Immature natural killer cell (primary cell): Measurements from ENCODE around the gene MAML3. TPM values are rescaled to one million over a fixed set of nuclear protein-coding genes. Genes with fewer than 3 reads are reported as not detected.
A peak's percentile ranks its signal among the peaks of the same experiment; 100 is the strongest.

Experiments used
- DNase-seq, 3 donors: peaks; one replicate each; pipeline ENCODE4 v3.0.0; 2022; ENCODE audit warnings: mixed read lengths in 1 of 3
- H3K27ac Mint-ChIP-seq, 6 donors: one replicate each; pipeline ENCODE4 v1.8.0; 2020; ENCODE audit warnings: mixed read lengths in 6 of 6, mild to moderate bottlenecking in 5 of 6, inconsistent platforms in 4 of 6, moderate library complexity in 3 of 6
- H3K27me3 Mint-ChIP-seq, 3 donors: one replicate each; pipeline ENCODE4 v1.8.0; 2020 to 2021; ENCODE audit warnings: low read depth in 3 of 3, mild to moderate bottlenecking in 3 of 3, mixed read lengths in 3 of 3, moderate library complexity in 3 of 3, inconsistent platforms in 1 of 3
- H3K36me3 Mint-ChIP-seq, 3 donors: one replicate each; pipeline ENCODE4 v1.8.0; 2020; ENCODE audit warnings: mixed read lengths in 3 of 3, inconsistent platforms in 2 of 3, mild to moderate bottlenecking in 2 of 3
- H3K4me1 Mint-ChIP-seq, 2 donors: one replicate each; pipeline ENCODE4 v1.8.0; 2020; ENCODE audit warnings: inconsistent platforms in 2 of 2, mild to moderate bottlenecking in 2 of 2, mixed read lengths in 2 of 2, moderate library complexity in 1 of 2
- H3K4me3 Mint-ChIP-seq, 5 donors: one replicate each; pipeline ENCODE4 v1.8.0; 2020; ENCODE audit warnings: mild to moderate bottlenecking in 5 of 5, mixed read lengths in 5 of 5, inconsistent platforms in 3 of 5, moderate library complexity in 3 of 5
- H3K9me3 Mint-ChIP-seq, 6 donors: one replicate each; pipeline ENCODE4 v1.8.0; 2020; ENCODE audit warnings: mild to moderate bottlenecking in 6 of 6, mixed read lengths in 6 of 6, inconsistent platforms in 4 of 6, moderate library complexity in 3 of 6
- polyA plus RNA-seq, 3 donors: library from polyadenylated mRNA; unstranded; fragments of 300-500 nt; fragmentation: Illumina TruSeq; gene quantifications; one replicate each; pipeline ENCODE4 v1.2.3, GENCODE V29; 2021

The MAML3 gene
- polyA plus RNA-seq: 1 to 10 TPM in 1 of 3 donors, under 1 TPM in 1, not detected in 1; 0.41 to 1.2 TPM

- peaks cover 27 to 30% of the 10 kb centered on the region in 2 donors for H3K4me1 Mint-ChIP-seq
- H3K9me3 Mint-ChIP-seq: no peaks in the 10 kb centered on the region
- H3K27me3 Mint-ChIP-seq: peaks cover 8 to 26% (median 26%) of the 10 kb centered on the region in 3 donors
- H3K36me3 Mint-ChIP-seq: no peaks in the 10 kb centered on the region
- peak; percentile 81 to 84 (median 81) for DNase-seq
- H3K27ac Mint-ChIP-seq: peak within 1 kb of the TSS; percentile 56 to 86 (median 71)
- peak within 1 kb of the TSS; percentile 90 to 97 (median 94) for H3K4me3 Mint-ChIP-seq
These were observed at the start of gene MAML3 for GRCh38 chr4:140153718-140154571. MAML3 (minus strand) TSS chr4:140154184; CDS start chr4:140153327, 857 bp downstream.

GRCh38 chr4:140198942-140199341 lies 45.0 kb upstream of the MAML3 start:
- Mint-ChIP-seq H3K36me3 (peaks cover 0 to 7% (median 0%) of the 10 kb centered on the region in 3 donors), H3K27me3 (peaks cover 0 to 3% (median 2%) of the 10 kb centered on the region in 3 donors), H3K27ac (no peak overlapping the region), H3K9me3 (peaks cover 0 to 5% (median 1%) of the 10 kb centered on the region in 6 donors), H3K4me3 (no peak overlapping the region), H3K4me1 (no peaks in the 10 kb centered on the region)
- no peak for DNase-seq

- Mint-ChIP-seq H3K36me3 (peaks cover 0 to 6% (median 0%) of the 10 kb centered on the region in 3 donors), H3K27me3 (peaks cover 2% of the 10 kb centered on the region in 3 donors), H3K4me1 (no peaks in the 10 kb centered on the region), H3K27ac (no peak overlapping the region), H3K9me3 (peaks cover 0 to 4% (median under 1%) of the 10 kb centered on the region in 6 donors), H3K4me3 (no peak overlapping the region)
- no peak for DNase-seq
These were observed 41.8 kb upstream of the MAML3 start for GRCh38 chr4:140195806-140196205.

- H3K27ac Mint-ChIP-seq: no peak overlapping the region
- H3K4me1 Mint-ChIP-seq: no peaks in the 10 kb centered on the region
- no peak overlapping the region for H3K4me3 Mint-ChIP-seq
- no peaks in the 10 kb centered on the region for H3K36me3 Mint-ChIP-seq
- peaks cover 2 to 8% (median 2%) of the 10 kb centered on the region in 3 donors for H3K27me3 Mint-ChIP-seq
- no peak for DNase-seq
- no peaks in the 10 kb centered on the region for H3K9me3 Mint-ChIP-seq
These were observed 35.8 kb upstream of the MAML3 start for GRCh38 chr4:140189805-140190204.

- DNase-seq: no peak
- Mint-ChIP-seq H3K9me3 (no peaks in the 10 kb centered on the region), H3K4me3 (no peak overlapping the region), H3K36me3 (no peaks in the 10 kb centered on the region), H3K4me1 (no peaks in the 10 kb centered on the region), H3K27me3 (peaks cover 2 to 6% (median 2%) of the 10 kb centered on the region in 3 donors), H3K27ac (no peak overlapping the region)
These were observed 35.0 kb upstream of the MAML3 start for GRCh38 chr4:140188975-140189374.

- no peaks in the 10 kb centered on the region for H3K4me1 Mint-ChIP-seq
- no peak overlapping the region for H3K27ac Mint-ChIP-seq
- no peaks in the 10 kb centered on the region for H3K36me3 Mint-ChIP-seq
- H3K9me3 Mint-ChIP-seq: no peaks in the 10 kb centered on the region
- peaks cover 2 to 6% (median 2%) of the 10 kb centered on the region in 3 donors for H3K27me3 Mint-ChIP-seq
- no peak for DNase-seq
- no peak overlapping the region for H3K4me3 Mint-ChIP-seq
These were observed 33.3 kb upstream of the MAML3 start for GRCh38 chr4:140187316-140187695.

- DNase-seq: no peak
- peaks cover 2 to 6% (median 3%) of the 10 kb centered on the region in 3 donors for H3K27me3 Mint-ChIP-seq
- H3K9me3 Mint-ChIP-seq: no peaks in the 10 kb centered on the region
- no peaks in the 10 kb centered on the region for H3K36me3 Mint-ChIP-seq
- no peak overlapping the region for H3K27ac Mint-ChIP-seq
- no peak overlapping the region for H3K4me3 Mint-ChIP-seq
- no peaks in the 10 kb centered on the region for H3K4me1 Mint-ChIP-seq
These were observed 32.8 kb upstream of the MAML3 start for GRCh38 chr4:140186651-140187315.

- DNase-seq: no peak
- Mint-ChIP-seq H3K27me3 (peaks cover 2 to 6% (median 3%) of the 10 kb centered on the region in 3 donors), H3K4me1 (no peaks in the 10 kb centered on the region), H3K9me3 (no peaks in the 10 kb centered on the region), H3K27ac (no peak overlapping the region), H3K4me3 (no peak overlapping the region), H3K36me3 (no peaks in the 10 kb centered on the region)
These were observed 32.1 kb upstream of the MAML3 start for GRCh38 chr4:140186082-140186438.

GRCh38 chr4:140185412-140186081 lies 31.6 kb upstream of the MAML3 start:
- no peaks in the 10 kb centered on the region for H3K4me1 Mint-ChIP-seq
- peaks cover 2 to 6% (median 3%) of the 10 kb centered on the region in 3 donors for H3K27me3 Mint-ChIP-seq
- no peaks in the 10 kb centered on the region for H3K9me3 Mint-ChIP-seq
- no peak overlapping the region for H3K27ac Mint-ChIP-seq
- no peaks in the 10 kb centered on the region for H3K36me3 Mint-ChIP-seq
- no peak overlapping the region for H3K4me3 Mint-ChIP-seq
- DNase-seq: no peak

- DNase-seq: no peak
- H3K27ac Mint-ChIP-seq: no peak overlapping the region
- no peaks in the 10 kb centered on the region for H3K4me1 Mint-ChIP-seq
- peaks cover 2 to 8% (median 3%) of the 10 kb centered on the region in 3 donors for H3K27me3 Mint-ChIP-seq
- peaks cover 0 to 3% (median 0%) of the 10 kb centered on the region in 6 donors for H3K9me3 Mint-ChIP-seq
- H3K36me3 Mint-ChIP-seq: no peaks in the 10 kb centered on the region
- no peak overlapping the region for H3K4me3 Mint-ChIP-seq
These were observed 29.3 kb upstream of the MAML3 start for GRCh38 chr4:140183270-140183669.

GRCh38 chr4:140180577-140180976 lies 26.6 kb upstream of the MAML3 start:
- Mint-ChIP-seq H3K36me3 (no peaks in the 10 kb centered on the region), H3K9me3 (peaks cover 0 to 3% (median 0%) of the 10 kb centered on the region in 6 donors), H3K27ac (no peak overlapping the region), H3K4me1 (no peaks in the 10 kb centered on the region), H3K27me3 (peaks cover 1 to 11% (median 2%) of the 10 kb centered on the region in 3 donors), H3K4me3 (no peak overlapping the region)
- no peak for DNase-seq

- Mint-ChIP-seq H3K9me3 (peaks cover 0 to 3% (median 0%) of the 10 kb centered on the region in 6 donors), H3K27me3 (peaks cover 2 to 16% (median 2%) of the 10 kb centered on the region in 3 donors), H3K27ac (no peak overlapping the region), H3K4me1 (no peaks in the 10 kb centered on the region), H3K36me3 (no peaks in the 10 kb centered on the region), H3K4me3 (no peak overlapping the region)
- no peak for DNase-seq
These were observed 22.8 kb upstream of the MAML3 start for GRCh38 chr4:140176735-140177134.

- H3K9me3 Mint-ChIP-seq: no peaks in the 10 kb centered on the region
- H3K4me1 Mint-ChIP-seq: no peaks in the 10 kb centered on the region
These were observed 20.6 kb upstream of the MAML3 start for GRCh38 chr4:140174543-140174942.

GRCh38 chr4:140172960-140173359 lies 19.0 kb upstream of the MAML3 start:
- Mint-ChIP-seq H3K36me3 (no peaks in the 10 kb centered on the region), H3K27ac (no peak overlapping the region), H3K4me3 (no peak overlapping the region), H3K4me1 (no peaks in the 10 kb centered on the region), H3K27me3 (peaks cover 2 to 11% (median 2%) of the 10 kb centered on the region in 3 donors), H3K9me3 (no peaks in the 10 kb centered on the region)
- no peak for DNase-seq

More at GRCh38 chr4:140174543-140174942, 20.6 kb upstream of the MAML3 start:
- no peak for DNase-seq
- Mint-ChIP-seq H3K27me3 (peaks cover 2 to 11% (median 2%) of the 10 kb centered on the region in 3 donors), H3K4me3 (no peak overlapping the region), H3K27ac (no peak overlapping the region), H3K36me3 (no peaks in the 10 kb centered on the region)
